HG03575 (cell line): ENCODE measurements around the gene MAGOHB.
A peak's percentile ranks its signal among the peaks of the same experiment; 100 is the strongest.
"Not testable (repeated sequence)": the region's sequence is repeated elsewhere in the genome, so short reads cannot be mapped to it uniquely, and the experiment has no call there.

Source experiments
- ATAC-seq: cut with Tn5 transposase; IDR thresholded peaks from one replicate; pipeline ENCODE4 v1.9.1; 2021; ENCODE audit not compliant: unreplicated experiment, insufficient number of reproducible peaks, low FRiP score; ENCODE audit errors: extremely low read depth

The MAGOHB gene

GRCh38 chr12:10617863-10618262 is 4.5 kb upstream of the MAGOHB start:
- no peak for ATAC-seq

GRCh38 chr12:10615532-10615931 is 2.1 kb upstream of the MAGOHB start:
- ATAC-seq: no peak

GRCh38 chr12:10614056-10614370 is 604 bp upstream of the MAGOHB start:
- ATAC-seq: no peak

GRCh38 chr12:10612984-10613348 is 443 bp downstream of the MAGOHB start:
- ATAC-seq: peak; percentile 12

GRCh38 chr12:10612110-10612509 is 1.3 kb downstream of the MAGOHB start:
- ATAC-seq: no peak

- ATAC-seq: not testable (repeated sequence)
Measured at GRCh38 chr12:10611258-10611657, 2.2 kb downstream of the MAGOHB start.

GRCh38 chr12:10610188-10610587 is 3.2 kb downstream of the MAGOHB start:
- ATAC-seq: no peak

- no peak for ATAC-seq
Measured at GRCh38 chr12:10607885-10608458, 5.4 kb downstream of the MAGOHB start.

- no peak for ATAC-seq
Measured at GRCh38 chr12:10601860-10602259, 11.5 kb downstream of the MAGOHB start.

- ATAC-seq: no peak
Measured at GRCh38 chr12:10600988-10601387, 12.4 kb downstream of the MAGOHB start.

GRCh38 chr12:10595881-10596280 is 17.5 kb downstream of the MAGOHB start:
- ATAC-seq: no peak

GRCh38 chr12:10590966-10591365 is 22.4 kb downstream of the MAGOHB start:
- no peak for ATAC-seq

GRCh38 chr12:10584415-10584814 is 29.0 kb downstream of the MAGOHB start:
- ATAC-seq: no peak

GRCh38 chr12:10582704-10583103 is 30.7 kb downstream of the MAGOHB start:
- ATAC-seq: no peak

GRCh38 chr12:10582133-10582532 is 31.3 kb downstream of the MAGOHB start:
- ATAC-seq: not testable (repeated sequence)

- ATAC-seq: no peak
Measured at GRCh38 chr12:10574307-10574706, 39.1 kb downstream of the MAGOHB start.

- not testable (repeated sequence) for ATAC-seq
Measured at GRCh38 chr12:10572021-10572490, 41.4 kb downstream of the MAGOHB start.

GRCh38 chr12:10571141-10571540 is 42.3 kb downstream of the MAGOHB start:
- ATAC-seq: no peak

- ATAC-seq: no peak
Measured at GRCh38 chr12:10567813-10568212, 45.6 kb downstream of the MAGOHB start.

GRCh38 chr12:10563966-10564365 is 49.4 kb downstream of the MAGOHB start:
- ATAC-seq: no peak

- ATAC-seq: no peak
Measured at GRCh38 chr12:10563002-10563401, 50.4 kb downstream of the MAGOHB start.
